B cell (primary cell): ENCODE measurements around the gene MAN1B1.

Experiments used
- EZH2 ChIP-seq: IDR thresholded peaks from 2 replicates; pipeline ENCODE4 v1.6.1; 2012; ENCODE audit warnings: borderline replicate concordance, low read depth, mild to moderate bottlenecking, moderate library complexity, low read length; ENCODE audit not compliant: insufficient read depth, poor library complexity, severe bottlenecking
- TF ChIP-seq, protein P1 (sequence below): fragments of 200-600 bp; IDR thresholded peaks from one replicate; pipeline ENCODE4 v1.8.0; 2022; ENCODE audit warnings: antibody characterized with exemption, mild to moderate bottlenecking

- TF ChIP-seq, protein P1, sequence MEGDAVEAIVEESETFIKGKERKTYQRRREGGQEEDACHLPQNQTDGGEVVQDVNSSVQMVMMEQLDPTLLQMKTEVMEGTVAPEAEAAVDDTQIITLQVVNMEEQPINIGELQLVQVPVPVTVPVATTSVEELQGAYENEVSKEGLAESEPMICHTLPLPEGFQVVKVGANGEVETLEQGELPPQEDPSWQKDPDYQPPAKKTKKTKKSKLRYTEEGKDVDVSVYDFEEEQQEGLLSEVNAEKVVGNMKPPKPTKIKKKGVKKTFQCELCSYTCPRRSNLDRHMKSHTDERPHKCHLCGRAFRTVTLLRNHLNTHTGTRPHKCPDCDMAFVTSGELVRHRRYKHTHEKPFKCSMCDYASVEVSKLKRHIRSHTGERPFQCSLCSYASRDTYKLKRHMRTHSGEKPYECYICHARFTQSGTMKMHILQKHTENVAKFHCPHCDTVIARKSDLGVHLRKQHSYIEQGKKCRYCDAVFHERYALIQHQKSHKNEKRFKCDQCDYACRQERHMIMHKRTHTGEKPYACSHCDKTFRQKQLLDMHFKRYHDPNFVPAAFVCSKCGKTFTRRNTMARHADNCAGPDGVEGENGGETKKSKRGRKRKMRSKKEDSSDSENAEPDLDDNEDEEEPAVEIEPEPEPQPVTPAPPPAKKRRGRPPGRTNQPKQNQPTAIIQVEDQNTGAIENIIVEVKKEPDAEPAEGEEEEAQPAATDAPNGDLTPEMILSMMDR, result no peak
- no peak for TF ChIP-seq EZH2
Measured at GRCh38 chr9:137148661-137149060, 61.9 kb downstream of the MAN1B1 start.
